IMR-90 (cell line): ENCODE results near the gene C13orf46. TPM values are rescaled to one million over a fixed set of nuclear protein-coding genes. Genes with fewer than 3 reads are reported as not detected.

Experiments
- ATAC-seq: fragments of 200-7000 bp; cut with Tn5 transposase; 2 replicates; pipeline ENCODE4 v1.9.1; 2020; ENCODE audit warnings: low read depth, mild to moderate bottlenecking, moderate library complexity
- BruUV-seq: library from RNA; stranded (reverse); fragments of 400-500 nt; replicated peaks from 2 replicates; lab custom pipeline; 2021; lab: Mats Ljungman, UMichigan
- CTCF ChIA-PET: fragments of 300-600 bp; formaldehyde crosslinking; extraction: SDS; loops from one replicate; lab custom pipeline; 2021; ENCODE audit warnings: antibody characterized with exemption; lab: Yijun Ruan, JAX
- POLR2A ChIA-PET: fragments of 300-600 bp; sonication (Branson Sonifier 250); formaldehyde crosslinking; loops from one replicate; lab custom pipeline; 2022; ENCODE audit warnings: antibody characterized with exemption; ENCODE audit not compliant: unreplicated experiment; lab: Charles Lee
- DNase-seq: peaks from one replicate; pipeline ENCODE4 v3.0.0; 2013
- H2AFZ ChIP-seq: replicated peaks from 2 replicates; pipeline ENCODE3; 2013; ENCODE audit warnings: low read length, mild to moderate bottlenecking; ENCODE audit not compliant: poor library complexity
- H2AK5ac ChIP-seq: 2 replicates; pipeline ENCODE4 v1.6.1; 2013; ENCODE audit warnings: low read depth, low read length, inconsistent platforms
- H2AK9ac ChIP-seq: replicated peaks from 2 replicates; pipeline ENCODE3; 2013; ENCODE audit warnings: mild to moderate bottlenecking, low read depth, low read length, moderate library complexity; ENCODE audit not compliant: poor library complexity
- H2BK120ac ChIP-seq: 2 replicates; pipeline ENCODE4 v1.6.1; 2013; ENCODE audit warnings: low read depth, low read length, inconsistent platforms
- H2BK15ac ChIP-seq: 3 replicates; pipeline ENCODE4 v1.6.1; 2013; ENCODE audit warnings: low read depth, low read length, inconsistent platforms
- H2BK20ac ChIP-seq: 2 replicates; pipeline ENCODE4 v1.6.1; 2013; ENCODE audit warnings: low read depth, mild to moderate bottlenecking, inconsistent platforms, low read length, moderate library complexity
- H2BK5ac ChIP-seq: 2 replicates; pipeline ENCODE4 v1.6.1; 2013; ENCODE audit warnings: mild to moderate bottlenecking, low read depth, low read length, inconsistent platforms; ENCODE audit not compliant: poor library complexity, severe bottlenecking
- H3K14ac ChIP-seq: replicated peaks from 2 replicates; pipeline ENCODE4 v1.6.1; 2013; ENCODE audit warnings: low read depth, low read length, inconsistent platforms
- H3K18ac ChIP-seq: 2 replicates; pipeline ENCODE4 v1.6.1; 2013; ENCODE audit warnings: low read depth, low read length, control low read depth
- H3K23ac ChIP-seq: 2 replicates; pipeline ENCODE4 v1.6.1; 2013; ENCODE audit warnings: low read depth, low read length, inconsistent platforms
- H3K27ac ChIP-seq: 2 replicates; pipeline ENCODE4 v1.5.1; 2013; ENCODE audit warnings: mild to moderate bottlenecking, control low read depth, low read length; ENCODE audit not compliant: insufficient read depth
- H3K27me3 ChIP-seq: 2 replicates; pipeline ENCODE4 v1.6.1; 2013; ENCODE audit warnings: low read length; ENCODE audit not compliant: control insufficient read depth, insufficient read depth
- H3K36me3 ChIP-seq: 2 replicates; pipeline ENCODE4 v1.6.1; 2013; ENCODE audit warnings: low read length, mixed read lengths; ENCODE audit not compliant: control insufficient read depth, insufficient read depth
- H3K4ac ChIP-seq: 2 replicates; pipeline ENCODE4 v1.6.1; 2013; ENCODE audit warnings: low read depth, low read length, inconsistent platforms
- H3K4me1 ChIP-seq: 2 replicates; pipeline ENCODE4 v1.6.1; 2013; ENCODE audit warnings: low read length, mixed read lengths; ENCODE audit not compliant: control insufficient read depth, insufficient read depth
- H3K4me2 ChIP-seq: 2 replicates; pipeline ENCODE4 v1.6.1; 2013; ENCODE audit warnings: low read depth, mild to moderate bottlenecking, control low read depth, low read length, moderate library complexity
- H3K4me3 ChIP-seq: 2 replicates; pipeline ENCODE4 v1.5.1; 2013; ENCODE audit warnings: low read depth, mild to moderate bottlenecking, control low read depth, low read length, moderate library complexity; ENCODE audit not compliant: insufficient read depth
- H3K56ac ChIP-seq: 2 replicates; pipeline ENCODE4 v1.6.1; 2013; ENCODE audit warnings: low read length, inconsistent platforms; ENCODE audit not compliant: insufficient read depth; ENCODE audit errors: extremely low read depth
- H3K79me1 ChIP-seq, 2 experiments: 2 replicates each; pipeline ENCODE4 v1.6.1; 2013; ENCODE audit warnings: low read length in 2 of 2, inconsistent platforms in 1 of 2, low read depth in 1 of 2
- H3K9ac ChIP-seq: 2 replicates; pipeline ENCODE4 v1.6.1; 2013; ENCODE audit warnings: low read depth, low read length, control low read depth
- H3K9me1 ChIP-seq: 2 replicates; pipeline ENCODE4 v1.6.1; 2013; ENCODE audit warnings: low read length, inconsistent platforms; ENCODE audit not compliant: insufficient read depth
- H3K9me3 ChIP-seq: 2 replicates; pipeline ENCODE4 v1.6.1; 2013; ENCODE audit warnings: low read length; ENCODE audit not compliant: control insufficient read depth, insufficient read depth
- H4K20me1 ChIP-seq: 2 replicates; pipeline ENCODE4 v1.6.1; 2013; ENCODE audit warnings: low read length, inconsistent platforms; ENCODE audit not compliant: insufficient read depth
- H4K5ac ChIP-seq: 2 replicates; pipeline ENCODE4 v1.6.1; 2013; ENCODE audit warnings: mild to moderate bottlenecking, low read depth, low read length, control low read depth
- H4K8ac ChIP-seq, 2 experiments: 2 replicates each; pipeline ENCODE4 v1.6.1; 2013; ENCODE audit warnings: low read depth in 2 of 2, low read length in 2 of 2, control low read depth in 1 of 2, inconsistent platforms in 1 of 2
- H4K91ac ChIP-seq: 2 replicates; pipeline ENCODE4 v1.6.1; 2013; ENCODE audit warnings: low read depth, low read length, inconsistent platforms; ENCODE audit not compliant: insufficient read depth
- CEBPB ChIP-seq: IDR thresholded peaks from 2 replicates; pipeline ENCODE4 v1.6.1; 2012; ENCODE audit warnings: low read depth, low read length, improper control_type of control experiment
- ELK1 ChIP-seq: fragments of 150-350 bp; IDR thresholded peaks from 2 replicates; pipeline ENCODE4 v1.6.1; 2016; ENCODE audit warnings: low read depth, mild to moderate bottlenecking, low read length, moderate library complexity, borderline replicate concordance
- WGBS, 2 experiments: methylation state at CpG; one replicate each; pipeline versions ENCODE4 v1.1.5 to v1.1.7; 2013; ENCODE audit warnings: missing lambda C conversion rate in 2 of 2; ENCODE audit not compliant: insufficient read length in 1 of 2; ENCODE audit errors: extremely low coverage in 2 of 2; 5-methylcytosine and 5-hydroxymethylcytosine counted together
- dilution Hi-C: fragments of 300-500 bp; cut with HindIII; formaldehyde crosslinking; loops from one replicate; pipeline ENCODE4 v1.14.3; 2018; ENCODE audit warnings: low sequenced_read_pairs; ENCODE audit not compliant: unreplicated experiment
- in situ Hi-C: fragments of 300-500 bp; cut with MboI; formaldehyde crosslinking; loops from 3 replicates; pipeline ENCODE4 v1.14.3; 2019; ENCODE audit warnings: low sequenced_read_pairs, inconsistent platforms, mixed read lengths
- intact Hi-C: fragments of 100-400 bp; cut with micrococcal nuclease; formaldehyde crosslinking; loops from 2 replicates; pipeline ENCODE4 v1.10.0; 2022
- polyA plus RNA-seq, 3 experiments: library from polyadenylated mRNA; depleted of rRNA; stranded (reverse); fragments of >200 nt; gene quantifications; 2 replicates each; pipeline ENCODE4 v1.2.3, GENCODE V29; 2012; ENCODE audit warnings: low replicate concordance in 1 of 3
- total RNA-seq: library from RNA; depleted of rRNA; stranded (reverse); fragments of >200 nt; gene quantifications from 2 replicates; pipeline ENCODE4 v1.2.3, GENCODE V29; 2012

C13orf46 gene
- total and polyA plus RNA-seq, 2 of the 4 experiments (the other 2 are of a cell fraction) = under 0.01 to 2.1 TPM

- CTCF ChIA-PET = no interaction called here
- Histone ChIP-seq H3K9me3 (no peaks in the 10 kb centered on the region), H2BK120ac (no peak overlapping the region), H3K4me2 (no peak overlapping the region), H3K9me1 (peaks cover 26% of the 10 kb centered on the region), H2BK5ac (no peak overlapping the region), H2BK20ac (no peak overlapping the region), H3K9ac (no peak overlapping the region), H3K79me1 (peaks cover 6 to 44% of the 10 kb centered on the region in 2 experiments; a peak in 3 of 4 replicates), H3K4me3 (no peak overlapping the region), H4K5ac (no peak overlapping the region), H2AK5ac (no peak overlapping the region), H2AFZ (no peak overlapping the region), H4K20me1 (peaks cover 17% of the 10 kb centered on the region), H3K27ac (no peak overlapping the region), H3K4ac (no peak overlapping the region), H3K56ac (no peak overlapping the region), H3K27me3 (no peaks in the 10 kb centered on the region), H3K23ac (no peak overlapping the region), H3K18ac (no peak overlapping the region), H2BK15ac (no peak overlapping the region), H2AK9ac (peak overlapping the region; percentile 61), H3K14ac (no peak overlapping the region), H3K36me3 (peaks cover 56% of the 10 kb centered on the region), H3K4me1 (peaks cover 10% of the 10 kb centered on the region), H4K91ac (no peak overlapping the region), H4K8ac (no peak overlapping the region)
- DNase-seq = no peak
- dilution Hi-C loops (no loop called here), in situ Hi-C loops (no loop called here), intact Hi-C loops (no loop called here)
- POLR2A ChIA-PET = no interaction called here
- no peak for ATAC-seq
- 100% methylated on average over 2 of the region's 16 CpGs; no CpG with 5 or more reads in 1 of the 2 experiments for WGBS, 2 experiments
- no TSS peak for BruUV-seq
- TF ChIP-seq CEBPB (no peak), ELK1 (no peak)
Measured at GRCh38 chr13:113981194-113981605, 7.3 kb upstream of the C13orf46 start.
